KOPT-K1 (cell line): ENCODE measurements around the gene PTPRM.

Experiments used
- H3K27ac ChIP-seq: fragments of 200-600 bp; sonication (generic); 2 replicates; pipeline ENCODE4 v1.5.1; 2016; ENCODE audit warnings: antibody characterized with exemption, mild to moderate bottlenecking, low read depth, low read length; ENCODE audit not compliant: poor library complexity, severe bottlenecking
- H3K36me3 ChIP-seq: fragments of 200-600 bp; sonication (generic); 2 replicates; pipeline ENCODE4 v1.5.1; 2017; ENCODE audit warnings: antibody characterized with exemption, mild to moderate bottlenecking, low read length, moderate library complexity; ENCODE audit not compliant: insufficient read depth
- H3K9me3 ChIP-seq: fragments of 200-600 bp; sonication (generic); 2 replicates; pipeline ENCODE4 v1.5.1; 2017; ENCODE audit warnings: antibody characterized with exemption, low read length, mild to moderate bottlenecking; ENCODE audit not compliant: insufficient read depth, poor library complexity, severe bottlenecking

Gene PTPRM

DNA sequence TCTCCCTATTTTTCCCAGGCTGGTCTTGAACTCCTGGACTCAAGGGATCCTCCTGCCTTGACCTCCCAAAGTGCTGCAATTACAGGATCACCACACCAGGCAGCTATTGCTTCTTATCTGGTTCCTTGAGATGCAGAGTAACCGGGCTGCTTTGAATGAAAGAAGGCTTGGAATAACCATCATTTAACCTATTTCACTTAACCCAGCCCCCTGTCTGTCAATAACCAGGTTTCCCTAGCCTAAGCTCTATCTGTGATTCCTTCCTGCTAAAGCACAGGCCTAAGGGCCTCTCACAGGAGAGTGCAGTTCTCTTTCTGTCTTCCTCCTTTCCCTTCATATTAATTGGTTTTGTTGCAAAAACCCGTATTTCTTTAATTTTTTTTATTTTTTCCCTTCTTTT is 648.6 kb downstream of the PTPRM start:
- H3K9me3 ChIP-seq, result no peaks in the 10 kb centered on the region
- H3K27ac ChIP-seq, result no peak overlapping the region
- H3K36me3 ChIP-seq, result no peaks in the 10 kb centered on the region

- H3K9me3 ChIP-seq, result no peaks in the 10 kb centered on the region
- no peak overlapping the region for H3K27ac ChIP-seq
- no peaks in the 10 kb centered on the region for H3K36me3 ChIP-seq
Measured at GRCh38 chr18:8217051-8217564, 650.0 kb downstream of the PTPRM start.

DNA sequence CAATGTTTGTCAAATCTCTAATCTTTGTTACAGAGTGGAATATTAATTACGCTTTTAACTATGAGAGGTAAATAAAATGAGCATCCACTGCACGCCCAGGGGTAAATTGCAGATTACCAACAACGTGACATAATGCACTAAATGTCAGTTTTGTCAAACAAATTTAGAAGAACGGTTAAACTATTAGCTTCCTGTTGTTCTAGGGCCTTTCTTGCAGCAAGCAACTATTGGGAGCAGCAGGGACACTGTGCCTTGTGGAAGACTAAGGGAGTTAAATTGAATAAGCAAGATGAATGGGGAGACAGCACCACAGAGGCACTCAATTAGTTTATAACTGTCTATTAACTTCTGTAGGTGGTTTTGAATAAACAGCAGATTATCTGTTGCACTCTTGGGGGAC is 651.1 kb downstream of the PTPRM start:
- Histone ChIP-seq H3K9me3 (no peaks in the 10 kb centered on the region), H3K36me3 (no peaks in the 10 kb centered on the region), H3K27ac (no peak overlapping the region)

GRCh38 chr18:8221452-8221851 is 654.3 kb downstream of the PTPRM start:
- no peak overlapping the region for H3K27ac ChIP-seq
- H3K36me3 ChIP-seq, result no peaks in the 10 kb centered on the region
- no peaks in the 10 kb centered on the region for H3K9me3 ChIP-seq

DNA sequence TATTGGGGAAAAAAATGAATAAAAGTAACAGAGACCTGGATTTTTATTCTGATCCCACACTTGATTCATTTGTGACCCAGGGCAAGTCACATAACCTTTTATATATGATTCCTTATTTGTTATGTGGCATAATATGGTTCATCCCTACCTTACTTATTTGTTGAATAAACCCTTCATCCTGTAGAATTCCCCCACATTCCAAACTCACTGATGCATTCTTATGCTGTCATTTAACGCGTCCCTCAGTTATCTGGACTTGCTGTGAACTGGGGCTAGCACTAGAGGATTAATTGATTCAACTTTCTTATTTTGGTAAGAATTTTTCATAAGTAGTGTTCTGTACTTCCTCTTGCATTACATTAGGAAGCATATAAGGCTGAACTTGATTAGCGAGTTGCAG is 657.5 kb downstream of the PTPRM start:
- H3K9me3 ChIP-seq, result no peaks in the 10 kb centered on the region
- no peak overlapping the region for H3K27ac ChIP-seq
- H3K36me3 ChIP-seq, result no peaks in the 10 kb centered on the region

- Histone ChIP-seq H3K9me3 (no peaks in the 10 kb centered on the region), H3K36me3 (no peaks in the 10 kb centered on the region), H3K27ac (no peak overlapping the region)
Measured at GRCh38 chr18:8229040-8229439, 661.9 kb downstream of the PTPRM start.

GRCh38 chr18:8229787-8230186 is 662.7 kb downstream of the PTPRM start:
- Histone ChIP-seq H3K9me3 (no peaks in the 10 kb centered on the region), H3K27ac (no peak overlapping the region), H3K36me3 (no peaks in the 10 kb centered on the region)

DNA sequence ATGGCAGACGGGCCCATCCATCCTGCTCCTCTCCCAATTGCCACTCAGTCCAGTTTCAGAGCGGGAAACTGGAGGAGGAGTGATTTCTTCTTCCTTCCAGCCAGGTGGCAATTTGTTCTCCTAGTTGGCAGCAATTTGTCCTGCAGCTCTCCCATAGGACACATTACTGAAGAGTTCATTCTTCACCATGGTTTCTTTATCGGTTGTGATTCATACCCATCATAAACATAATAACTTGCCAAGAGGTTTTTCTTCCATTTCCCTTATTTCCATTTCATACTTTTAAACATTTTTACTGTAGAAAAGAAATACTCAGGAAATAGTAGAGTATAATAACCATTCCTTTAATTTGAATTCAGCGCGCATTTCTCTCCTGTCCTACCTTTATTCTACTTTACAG is 664.2 kb downstream of the PTPRM start:
- Histone ChIP-seq H3K27ac (no peak overlapping the region), H3K9me3 (no peaks in the 10 kb centered on the region), H3K36me3 (no peaks in the 10 kb centered on the region)

- H3K27ac ChIP-seq, result no peak overlapping the region
- H3K36me3 ChIP-seq, result no peaks in the 10 kb centered on the region
- no peaks in the 10 kb centered on the region for H3K9me3 ChIP-seq
Measured at GRCh38 chr18:8232791-8233190, 665.7 kb downstream of the PTPRM start.

DNA sequence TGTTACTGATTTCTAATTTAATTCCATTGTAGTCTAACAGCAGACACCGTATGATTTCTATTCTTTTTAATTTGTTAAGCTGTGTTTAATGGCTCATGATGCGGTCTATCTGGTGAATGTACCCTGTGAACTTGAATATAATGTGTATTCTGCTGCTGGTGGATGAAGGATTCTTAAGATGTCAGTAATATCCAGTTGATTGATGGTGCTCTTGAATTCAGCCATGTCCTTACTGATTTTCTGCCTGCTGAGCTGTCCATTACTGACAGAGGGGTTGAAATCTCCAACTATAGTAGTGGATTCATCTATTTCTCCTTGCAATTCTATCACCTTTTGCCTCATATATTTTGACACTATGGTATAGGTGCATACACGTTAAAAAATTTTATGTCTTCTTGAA is 668.8 kb downstream of the PTPRM start:
- Histone ChIP-seq H3K36me3 (no peaks in the 10 kb centered on the region), H3K27ac (no peak overlapping the region), H3K9me3 (no peaks in the 10 kb centered on the region)

DNA sequence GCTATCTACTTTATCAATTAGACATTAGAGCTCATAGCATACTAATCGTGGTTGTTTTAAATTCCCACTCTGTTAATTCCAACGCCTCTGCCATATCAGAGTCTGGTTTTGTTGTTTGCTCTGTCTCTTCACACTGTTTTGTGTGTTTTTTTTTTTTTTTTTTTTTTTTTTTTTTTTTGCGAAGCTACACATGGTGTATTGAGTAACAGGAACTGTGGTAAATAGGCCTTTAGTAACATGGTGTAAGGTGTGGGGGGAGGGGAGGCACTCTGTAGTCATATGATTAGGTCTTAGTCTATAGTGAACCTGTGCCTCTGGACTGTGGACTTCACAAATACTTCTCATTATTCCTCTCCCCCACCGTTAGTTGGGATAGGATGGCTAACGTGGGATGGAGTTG is 671.4 kb downstream of the PTPRM start:
- H3K9me3 ChIP-seq, result no peaks in the 10 kb centered on the region
- no peaks in the 10 kb centered on the region for H3K36me3 ChIP-seq
- H3K27ac ChIP-seq, result no peak overlapping the region

DNA sequence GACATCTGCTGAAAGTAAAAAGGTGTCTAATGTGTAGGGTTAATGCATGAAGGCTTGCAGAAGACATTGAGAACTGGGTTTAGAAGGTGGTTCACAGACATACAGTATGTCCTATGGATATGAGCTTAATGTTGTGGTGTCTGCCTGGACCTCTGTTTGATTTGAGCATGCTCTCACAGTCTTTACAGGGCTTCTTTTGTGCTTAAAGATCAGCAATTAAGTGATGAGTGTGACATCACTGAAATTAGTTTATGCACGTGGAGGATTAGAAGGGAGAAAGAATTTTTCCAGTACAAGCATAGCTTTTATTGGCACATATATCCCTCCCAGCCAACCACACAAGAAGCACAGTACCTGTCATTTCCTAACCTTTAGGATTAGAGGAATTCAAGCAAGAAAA is 674.6 kb downstream of the PTPRM start:
- no peaks in the 10 kb centered on the region for H3K9me3 ChIP-seq
- no peak overlapping the region for H3K27ac ChIP-seq
- no peaks in the 10 kb centered on the region for H3K36me3 ChIP-seq

GRCh38 chr18:8242151-8242696 is 675.1 kb downstream of the PTPRM start:
- Histone ChIP-seq H3K27ac (no peak overlapping the region), H3K36me3 (no peaks in the 10 kb centered on the region), H3K9me3 (no peaks in the 10 kb centered on the region)

GRCh38 chr18:8247700-8248099 is 680.6 kb downstream of the PTPRM start:
- Histone ChIP-seq H3K27ac (no peak overlapping the region), H3K9me3 (no peaks in the 10 kb centered on the region), H3K36me3 (no peaks in the 10 kb centered on the region)

DNA sequence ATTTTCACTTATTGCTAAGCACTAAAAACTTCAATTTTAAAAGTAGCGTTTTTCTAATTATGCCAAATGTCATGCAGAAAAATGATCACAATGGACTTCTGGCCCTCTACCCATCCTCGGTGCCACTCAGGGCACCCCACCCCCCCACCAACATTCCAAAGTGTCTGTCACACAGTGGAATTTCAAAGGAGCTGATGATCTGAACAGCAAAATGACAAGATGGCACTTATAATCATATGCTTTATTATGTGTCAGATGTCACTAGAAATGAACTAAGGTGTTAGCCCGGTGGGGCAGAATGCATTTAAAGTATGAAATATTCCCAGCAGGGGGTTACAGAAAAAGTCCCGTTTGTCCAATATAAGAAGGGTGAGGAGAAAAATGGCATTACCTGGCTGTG is 681.5 kb downstream of the PTPRM start:
- no peaks in the 10 kb centered on the region for H3K9me3 ChIP-seq
- H3K36me3 ChIP-seq, result no peaks in the 10 kb centered on the region
- H3K27ac ChIP-seq, result no peak overlapping the region

DNA sequence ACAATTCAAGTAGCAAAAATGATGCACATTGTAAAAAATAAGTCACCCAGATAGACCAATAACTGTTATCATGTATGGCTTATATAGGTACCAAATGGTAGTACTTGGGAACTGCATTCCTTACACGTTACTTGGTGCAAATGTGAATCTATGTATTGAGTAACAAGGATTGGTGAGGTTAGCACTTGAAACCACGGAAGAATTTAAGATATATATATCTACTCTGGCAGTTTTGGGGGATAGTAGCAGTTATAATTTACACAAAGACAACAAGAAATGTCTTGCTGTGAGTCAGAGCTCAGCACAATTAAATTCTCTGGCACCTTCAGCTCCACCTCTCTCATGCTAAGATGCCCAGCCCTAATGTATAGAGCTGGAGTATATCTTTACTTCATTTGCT is 682.7 kb downstream of the PTPRM start:
- Histone ChIP-seq H3K9me3 (no peaks in the 10 kb centered on the region), H3K27ac (no peak overlapping the region), H3K36me3 (no peaks in the 10 kb centered on the region)
